ENCODE results near the gene NUDT11.

GRCh38 chrX:51461053-51462044, 35.0 kb downstream of the NUDT11 start:
- TF ChIP-seq CTCF (conservative IDR thresholded peaks at IDR 0.05 in 1 of 2, IDR thresholded peaks at IDR 0.05 in 1 of 2; ENCODE audit: low read depth in 1 of 2, low read length in 2 of 2) (peak; percentile 47 to 69), EZH2 (IDR thresholded peaks at IDR 0.05; ENCODE audit: low read length, missing control alignments) (no peak)
